WTC11 (cell line): ENCODE data around the gene NUP210L.

Experiments used
- CTCF ChIP-seq: fragments of 200-600 bp; IDR thresholded peaks from 2 replicates; pipeline ENCODE4 v1.8.0; 2022; ENCODE audit warnings: antibody characterized with exemption
- ZBTB43 ChIP-seq: sonication (generic); formaldehyde crosslinking; IDR thresholded peaks from 2 replicates; pipeline ENCODE4 v1.8.1; 2023; ENCODE audit warnings: mild to moderate bottlenecking, missing genetic modification reagents

GRCh38 chr1:153960206-153960605, 194.7 kb downstream of the NUP210L start:
- TF ChIP-seq CTCF (no peak), ZBTB43 (no peak)
